H9 (cell line): ENCODE data around the gene MYOD1. TPM values are rescaled to one million over a fixed set of nuclear protein-coding genes. Genes with fewer than 3 reads are reported as not detected.

Experiments
- DNase-seq: peaks from one replicate; pipeline ENCODE4 v3.0.0-alpha.2; 2017
- H2AFZ ChIP-seq: one replicate; pipeline ENCODE4 v1.6.1; 2013; ENCODE audit warnings: mild to moderate bottlenecking, low read length, control low read depth, moderate library complexity
- H2AK5ac ChIP-seq: 2 replicates; pipeline ENCODE4 v1.6.1; 2013; ENCODE audit warnings: low read length, control low read depth, mixed read lengths; ENCODE audit not compliant: insufficient read length
- H2BK120ac ChIP-seq: one replicate; pipeline ENCODE4 v1.6.1; 2013; ENCODE audit warnings: low read depth, mild to moderate bottlenecking, low read length, control low read depth, inconsistent platforms; ENCODE audit not compliant: poor library complexity, severe bottlenecking
- H2BK12ac ChIP-seq: 2 replicates; pipeline ENCODE4 v1.6.1; 2013; ENCODE audit warnings: low read length, control low read depth, mixed read lengths, low read depth; ENCODE audit not compliant: insufficient read length
- H2BK15ac ChIP-seq: 2 replicates; pipeline ENCODE4 v1.6.1; 2013; ENCODE audit warnings: low read depth, low read length, control low read depth
- H2BK20ac ChIP-seq: one replicate; pipeline ENCODE4 v1.6.1; 2013; ENCODE audit warnings: low read depth, mild to moderate bottlenecking, low read length, control low read depth, inconsistent platforms; ENCODE audit not compliant: poor library complexity, severe bottlenecking
- H2BK5ac ChIP-seq: 2 replicates; pipeline ENCODE4 v1.6.1; 2013; ENCODE audit warnings: low read length, control low read depth, mixed read lengths; ENCODE audit not compliant: insufficient read length
- H3K14ac ChIP-seq: 2 replicates; pipeline ENCODE4 v1.6.1; 2013; ENCODE audit warnings: low read length, control low read depth; ENCODE audit not compliant: insufficient read depth
- H3K18ac ChIP-seq: 2 replicates; pipeline ENCODE4 v1.6.1; 2013; ENCODE audit warnings: low read depth, mild to moderate bottlenecking, mixed read lengths, low read length, control low read depth; ENCODE audit not compliant: insufficient read length
- H3K23ac ChIP-seq: 2 replicates; pipeline ENCODE4 v1.6.1; 2013; ENCODE audit warnings: low read length, control low read depth, mixed read lengths, low read depth; ENCODE audit not compliant: insufficient read length
- H3K23me2 ChIP-seq: 2 replicates; pipeline ENCODE4 v1.6.1; 2013; ENCODE audit warnings: low read depth, mild to moderate bottlenecking, mixed read lengths, low read length, control low read depth; ENCODE audit not compliant: insufficient read length, poor library complexity, severe bottlenecking
- H3K27ac ChIP-seq: 2 replicates; pipeline ENCODE4 v1.5.1; 2013; ENCODE audit warnings: low read length, control low read depth, mixed read lengths, low read depth; ENCODE audit not compliant: insufficient read length
- H3K27me3 ChIP-seq: 2 replicates; pipeline ENCODE4 v1.6.1; 2013; ENCODE audit warnings: low read length, control low read depth, inconsistent platforms; ENCODE audit not compliant: insufficient read depth
- H3K4ac ChIP-seq: 2 replicates; pipeline ENCODE4 v1.6.1; 2013; ENCODE audit warnings: low read depth, mild to moderate bottlenecking, control low read depth, inconsistent platforms, low read length, moderate library complexity
- H3K4me1 ChIP-seq: 2 replicates; pipeline ENCODE4 v1.6.1; 2013; ENCODE audit warnings: low read length, control low read depth, inconsistent platforms; ENCODE audit not compliant: insufficient read depth
- H3K4me2 ChIP-seq: 2 replicates; pipeline ENCODE4 v1.6.1; 2013; ENCODE audit warnings: low read length, control low read depth, mixed read lengths; ENCODE audit not compliant: insufficient read length, insufficient read depth
- H3K56ac ChIP-seq: 2 replicates; pipeline ENCODE4 v1.6.1; 2013; ENCODE audit warnings: low read depth, mild to moderate bottlenecking, mixed read lengths, low read length, control low read depth; ENCODE audit not compliant: insufficient read length
- H3K79me1 ChIP-seq: 2 replicates; pipeline ENCODE4 v1.6.1; 2013; ENCODE audit warnings: low read depth, mild to moderate bottlenecking, moderate library complexity, low read length, control low read depth, inconsistent platforms; ENCODE audit not compliant: insufficient read depth, poor library complexity, severe bottlenecking
- H3K79me2 ChIP-seq: 2 replicates; pipeline ENCODE4 v1.6.1; 2013; ENCODE audit warnings: low read length, control low read depth, inconsistent platforms; ENCODE audit not compliant: insufficient read depth
- H3K9ac ChIP-seq: 2 replicates; pipeline ENCODE4 v1.6.1; 2013; ENCODE audit warnings: low read length, control low read depth, mixed read lengths; ENCODE audit not compliant: insufficient read length; ENCODE audit errors: extremely low read depth
- H3K9me3 ChIP-seq: one replicate; pipeline ENCODE4 v1.6.1; 2013; ENCODE audit warnings: low read depth, low read length, inconsistent platforms; ENCODE audit not compliant: control insufficient read depth
- H3T11ph ChIP-seq: one replicate; pipeline ENCODE4 v1.6.1; 2013; ENCODE audit warnings: mild to moderate bottlenecking, low read length, control low read depth, inconsistent platforms
- H4K20me1 ChIP-seq: one replicate; pipeline ENCODE4 v1.6.1; 2013; ENCODE audit not compliant: control insufficient read depth, insufficient read length, insufficient read depth
- H4K5ac ChIP-seq: 2 replicates; pipeline ENCODE4 v1.6.1; 2013; ENCODE audit warnings: low read depth, mild to moderate bottlenecking, mixed read lengths, low read length, control low read depth; ENCODE audit not compliant: insufficient read length
- H4K8ac ChIP-seq: replicated peaks from 2 replicates; pipeline ENCODE4 v1.6.1; 2013; ENCODE audit warnings: low read length, control low read depth, mixed read lengths, low read depth; ENCODE audit not compliant: insufficient read length
- H4K91ac ChIP-seq: 2 replicates; pipeline ENCODE4 v1.6.1; 2013; ENCODE audit warnings: low read depth, mild to moderate bottlenecking, moderate library complexity, mixed read lengths, low read length, control low read depth; ENCODE audit not compliant: insufficient read length
- H3K27ac Mint-ChIP-seq, 3 experiments: 2 replicates in 2 of 3; 3 replicates in 1 of 3; pipeline ENCODE4 v1.8.0; 2020 to 2021; ENCODE audit warnings: mixed read lengths in 3 of 3, mild to moderate bottlenecking in 1 of 3, moderate library complexity in 1 of 3
- H3K27me3 Mint-ChIP-seq: 2 replicates; pipeline ENCODE4 v1.8.0; 2021; ENCODE audit warnings: low read depth, mild to moderate bottlenecking, moderate library complexity, mixed read lengths
- H3K36me3 Mint-ChIP-seq, 3 experiments: 2 replicates in 2 of 3; 3 replicates in 1 of 3; pipeline ENCODE4 v1.8.0; 2020 to 2021; ENCODE audit warnings: low read depth in 3 of 3, mixed read lengths in 3 of 3; ENCODE audit not compliant: insufficient read depth in 1 of 3
- H3K4me1 Mint-ChIP-seq, 2 experiments: 2 replicates each; pipeline ENCODE4 v1.8.0; 2020; ENCODE audit warnings: mixed read lengths in 2 of 2
- H3K4me3 Mint-ChIP-seq, 2 experiments: 2 replicates in 1 of 2; 3 replicates in 1 of 2; pipeline ENCODE4 v1.8.0; 2020 to 2021; ENCODE audit warnings: mild to moderate bottlenecking in 2 of 2, mixed read lengths in 2 of 2, moderate library complexity in 1 of 2
- H3K9me3 Mint-ChIP-seq, 2 experiments: 2 replicates in 1 of 2; 3 replicates in 1 of 2; pipeline ENCODE4 v1.8.0; 2020; ENCODE audit warnings: mild to moderate bottlenecking in 2 of 2, mixed read lengths in 2 of 2, moderate library complexity in 1 of 2
- CTCF ChIP-seq: fragments of 200-600 bp; sonication (generic); conservative IDR thresholded peaks from 3 replicates; pipeline ENCODE4 v1.8.0; 2021; ENCODE audit warnings: antibody characterized with exemption, mild to moderate bottlenecking
- WGBS: extraction: QIAGEN DNeasy Blood & Tissue Kit; methylation state at CpG from one replicate; pipeline ENCODE4 v1.1.7; 2013; ENCODE audit warnings: missing lambda C conversion rate, low lambda C conversion rate, mixed read lengths; ENCODE audit not compliant: insufficient read length; ENCODE audit errors: extremely low coverage; 5-methylcytosine and 5-hydroxymethylcytosine counted together
- total RNA-seq: library from RNA; stranded (reverse); gene quantifications from 2 replicates; pipeline ENCODE4 v1.2.1, GENCODE V29; 2021

MYOD1 gene
- total RNA-seq, 1 experiment from 2014 or later: not detected

GRCh38 chr11:17714356-17714854 is 5.0 kb upstream of the MYOD1 start:
- Histone ChIP-seq H3K23ac (no peak overlapping the region), H4K20me1 (no peaks in the 10 kb centered on the region), H3K79me1 (no peaks in the 10 kb centered on the region), H3K14ac (no peak overlapping the region), H3K79me2 (no peaks in the 10 kb centered on the region), H2BK15ac (no peak overlapping the region), H2BK20ac (no peak overlapping the region), H4K5ac (no peak overlapping the region), H3K4me1 (no peaks in the 10 kb centered on the region), H2BK5ac (no peak overlapping the region), H2AK5ac (no peak overlapping the region), H3K23me2 (no peaks in the 10 kb centered on the region), H3K27me3 (peaks cover 42% of the 10 kb centered on the region), H3K56ac (no peak overlapping the region), H4K91ac (no peak overlapping the region), H4K8ac (no peak overlapping the region), H3K18ac (no peak overlapping the region), H3K4me2 (no peak overlapping the region), H3K9me3 (no peaks in the 10 kb centered on the region), H2BK120ac (no peak overlapping the region), H3K27ac (no peak overlapping the region), H3K4ac (no peak overlapping the region), H3K9ac (no peak overlapping the region), H3T11ph (no peak overlapping the region), H2AFZ (no peak overlapping the region), H2BK12ac (no peak overlapping the region)
- peak; percentile 45; the same call in 1 of the 3 replicates for TF ChIP-seq CTCF
- Mint-ChIP-seq H3K4me3 (no peak overlapping the region), H3K36me3 (no peaks in the 10 kb centered on the region), H3K9me3 (peaks cover 0 to 3% of the 10 kb centered on the region in 2 experiments; a peak in 1 of 5 replicates), H3K27ac (no peak overlapping the region), H3K4me1 (peaks cover 10 to 13% of the 10 kb centered on the region in 2 experiments), H3K27me3 (no peaks in the 10 kb centered on the region; the same call in none of the 2 replicates)
- no peak for DNase-seq
- no CpG with 5 or more reads among the region's 8 CpGs for WGBS
